ENCODE measurements around the gene SNAP47.

Gene SNAP47

GRCh38 chr1:227815468-227816409, 80.5 kb downstream of the SNAP47 start, which contains the start of gene PRSS38:
TSS of gene PRSS38 (plus strand) at chr1:227815675. CDS start at chr1:227815717, 42 bp downstream.
- Histone ChIP-seq H3K4me1 (ENCODE audit: control extremely low read depth in 1 of 4, control insufficient read depth in 4 of 4, insufficient read depth in 4 of 4, low read length in 3 of 4) (no peaks in the 10 kb centered on the region), H3K27ac (ENCODE audit: insufficient read depth in 1 of 2, low read depth in 1 of 2, low read length in 2 of 2, poor library complexity in 1 of 2, severe bottlenecking in 2 of 2) (no peak within 1 kb of the TSS), H3K9me3 (ENCODE audit: control extremely low read depth in 1 of 5, control insufficient read depth in 4 of 5, insufficient read depth in 2 of 5, low read depth in 1 of 5, low read length in 4 of 5) (peaks cover 1 to 13% (median 12%) of the 10 kb centered on the region in 5 experiments), H3K4me3 (ENCODE audit: control insufficient read depth in 1 of 7, extremely low read depth in 1 of 7, insufficient read depth in 4 of 7, low read depth in 2 of 7, low read length in 6 of 7) (no peak within 1 kb of the TSS), H3K36me3 (ENCODE audit: control insufficient read depth in 4 of 4, insufficient read depth in 4 of 4, low read length in 3 of 4) (no peaks in the 10 kb centered on the region), H3K27me3 (replicated peaks in 2 of 5; ENCODE audit: control insufficient read depth in 4 of 5, insufficient read depth in 5 of 5, low read length in 4 of 5) (no peaks in the 10 kb centered on the region)
- ChIA-PET POLR2A (no interaction called here), CTCF (interaction anchor here (1.0 kb wide), 1 partner anchor 143 kb away, joined by 4 read pairs; no protein-coding TSS in a partner anchor)
- DNase-seq = no peak
- WGBS (ENCODE audit: insufficient coverage) = 95% methylated on average over 38 of the region's 44 CpGs

- H3K27ac ChIP-seq (ENCODE audit: insufficient read depth in 1 of 2, low read depth in 1 of 2, low read length in 2 of 2, poor library complexity in 1 of 2, severe bottlenecking in 2 of 2) = no peak overlapping the region
- CTCF ChIA-PET = interaction anchor here (1.0 to 1.5 kb wide), 2 partner anchors 10 to 142 kb away, joined by 3 to 4 read pairs; no protein-coding TSS in a partner anchor
- DNase-seq = no peak
- 88% methylated on average over 14 of the region's 16 CpGs for WGBS (ENCODE audit: insufficient coverage)
- POLR2A ChIA-PET = no interaction called here
- H3K4me1 ChIP-seq (ENCODE audit: control extremely low read depth in 1 of 4, control insufficient read depth in 4 of 4, insufficient read depth in 4 of 4, low read length in 3 of 4) = no peaks in the 10 kb centered on the region
- no peak overlapping the region for H3K4me3 ChIP-seq (ENCODE audit: control insufficient read depth in 1 of 7, extremely low read depth in 1 of 7, insufficient read depth in 4 of 7, low read depth in 2 of 7, low read length in 6 of 7)
- H3K9me3 ChIP-seq (ENCODE audit: control extremely low read depth in 1 of 5, control insufficient read depth in 4 of 5, insufficient read depth in 2 of 5, low read depth in 1 of 5, low read length in 4 of 5) = peaks cover 4 to 15% (median 12%) of the 10 kb centered on the region in 5 experiments
- H3K36me3 ChIP-seq (ENCODE audit: control insufficient read depth in 4 of 4, insufficient read depth in 4 of 4, low read length in 3 of 4) = no peaks in the 10 kb centered on the region
- H3K27me3 ChIP-seq (replicated peaks in 2 of 5; ENCODE audit: control insufficient read depth in 4 of 5, insufficient read depth in 5 of 5, low read length in 4 of 5) = no peaks in the 10 kb centered on the region
Measured at GRCh38 chr1:227816750-227817446, 81.7 kb downstream of the SNAP47 start.

- 100% methylated on average over 1 of the region's 1 CpG for WGBS (ENCODE audit: insufficient coverage)
- no peak for DNase-seq
- ChIA-PET POLR2A (interaction anchor here (0.6 kb wide), 1 partner anchor 16 kb away, joined by 3 read pairs; no protein-coding TSS in a partner anchor), CTCF (no interaction called here)
- no peaks in the 10 kb centered on the region for H3K36me3 ChIP-seq (ENCODE audit: control insufficient read depth in 4 of 4, insufficient read depth in 4 of 4, low read length in 3 of 4)
- no peaks in the 10 kb centered on the region for H3K4me1 ChIP-seq (ENCODE audit: control extremely low read depth in 1 of 4, control insufficient read depth in 4 of 4, insufficient read depth in 4 of 4, low read length in 3 of 4)
- H3K27ac ChIP-seq (ENCODE audit: insufficient read depth in 1 of 2, low read depth in 1 of 2, low read length in 2 of 2, poor library complexity in 1 of 2, severe bottlenecking in 2 of 2) = no peak overlapping the region
- H3K27me3 ChIP-seq (replicated peaks in 2 of 5; ENCODE audit: control insufficient read depth in 4 of 5, insufficient read depth in 5 of 5, low read length in 4 of 5) = peaks cover 0 to 2% (median 0%) of the 10 kb centered on the region in 5 experiments
- H3K4me3 ChIP-seq (ENCODE audit: control insufficient read depth in 1 of 7, extremely low read depth in 1 of 7, insufficient read depth in 4 of 7, low read depth in 2 of 7, low read length in 6 of 7) = no peak overlapping the region
- peaks cover 2 to 20% (median 5%) of the 10 kb centered on the region in 5 experiments for H3K9me3 ChIP-seq (ENCODE audit: control extremely low read depth in 1 of 5, control insufficient read depth in 4 of 5, insufficient read depth in 2 of 5, low read depth in 1 of 5, low read length in 4 of 5)
Measured at GRCh38 chr1:227823537-227823936, 88.3 kb downstream of the SNAP47 start.

GRCh38 chr1:227824204-227824603, 89.0 kb downstream of the SNAP47 start:
- WGBS (ENCODE audit: insufficient coverage) = no CpG with 5 or more reads among the region's 2 CpGs
- Histone ChIP-seq H3K36me3 (ENCODE audit: control insufficient read depth in 4 of 4, insufficient read depth in 4 of 4, low read length in 3 of 4) (no peaks in the 10 kb centered on the region), H3K27ac (ENCODE audit: insufficient read depth in 1 of 2, low read depth in 1 of 2, low read length in 2 of 2, poor library complexity in 1 of 2, severe bottlenecking in 2 of 2) (no peak overlapping the region), H3K27me3 (replicated peaks in 2 of 5; ENCODE audit: control insufficient read depth in 4 of 5, insufficient read depth in 5 of 5, low read length in 4 of 5) (peaks cover 0 to 2% (median 0%) of the 10 kb centered on the region in 5 experiments), H3K9me3 (ENCODE audit: control extremely low read depth in 1 of 5, control insufficient read depth in 4 of 5, insufficient read depth in 2 of 5, low read depth in 1 of 5, low read length in 4 of 5) (peaks cover 2 to 24% (median 5%) of the 10 kb centered on the region in 5 experiments), H3K4me1 (ENCODE audit: control extremely low read depth in 1 of 4, control insufficient read depth in 4 of 4, insufficient read depth in 4 of 4, low read length in 3 of 4) (no peaks in the 10 kb centered on the region), H3K4me3 (ENCODE audit: control insufficient read depth in 1 of 7, extremely low read depth in 1 of 7, insufficient read depth in 4 of 7, low read depth in 2 of 7, low read length in 6 of 7) (no peak overlapping the region)
- POLR2A ChIA-PET = interaction anchor here (0.6 kb wide), 1 partner anchor 15 kb away, joined by 3 read pairs; no protein-coding TSS in a partner anchor
- DNase-seq = no peak
- CTCF ChIA-PET = no interaction called here

- H3K4me1 ChIP-seq (ENCODE audit: control extremely low read depth in 1 of 4, control insufficient read depth in 4 of 4, insufficient read depth in 4 of 4, low read length in 3 of 4) = no peaks in the 10 kb centered on the region
- H3K27ac ChIP-seq (ENCODE audit: insufficient read depth in 1 of 2, low read depth in 1 of 2, low read length in 2 of 2, poor library complexity in 1 of 2, severe bottlenecking in 2 of 2) = no peak overlapping the region
- DNase-seq = no peak
- peaks cover 0 to 12% (median 5%) of the 10 kb centered on the region in 5 experiments for H3K9me3 ChIP-seq (ENCODE audit: control extremely low read depth in 1 of 5, control insufficient read depth in 4 of 5, insufficient read depth in 2 of 5, low read depth in 1 of 5, low read length in 4 of 5)
- 50% methylated on average over 2 of the region's 3 CpGs for WGBS (ENCODE audit: insufficient coverage)
- POLR2A ChIA-PET = no interaction called here
- H3K4me3 ChIP-seq (ENCODE audit: control insufficient read depth in 1 of 7, extremely low read depth in 1 of 7, insufficient read depth in 4 of 7, low read depth in 2 of 7, low read length in 6 of 7) = no peak overlapping the region
- CTCF ChIA-PET = no interaction called here
- no peaks in the 10 kb centered on the region for H3K36me3 ChIP-seq (ENCODE audit: control insufficient read depth in 4 of 4, insufficient read depth in 4 of 4, low read length in 3 of 4)
- peaks cover 0 to 2% (median 0%) of the 10 kb centered on the region in 5 experiments for H3K27me3 ChIP-seq (replicated peaks in 2 of 5; ENCODE audit: control insufficient read depth in 4 of 5, insufficient read depth in 5 of 5, low read length in 4 of 5)
Measured at GRCh38 chr1:227828786-227829185, 93.6 kb downstream of the SNAP47 start.
